HG02970 (cell line): ENCODE results near the gene SNX24.
"Not testable (repeated sequence)": the region's sequence is repeated elsewhere in the genome, so short reads cannot be mapped to it uniquely, and the experiment has no call there.

Experiments
- ATAC-seq: cut with Tn5 transposase; IDR thresholded peaks from one replicate; pipeline ENCODE4 v1.9.1; 2021; ENCODE audit warnings: mild to moderate bottlenecking, moderate library complexity, moderate number of reproducible peaks; ENCODE audit not compliant: unreplicated experiment, low FRiP score

SNX24 gene

GRCh38 chr5:122870219-122870856, 24.9 kb downstream of the SNX24 start:
- no peak for ATAC-seq

GRCh38 chr5:122871661-122872060, 26.2 kb downstream of the SNX24 start:
- no peak for ATAC-seq

- ATAC-seq = no peak
Observed at GRCh38 chr5:122874179-122874875, 28.9 kb downstream of the SNX24 start.

- no peak for ATAC-seq
Observed at GRCh38 chr5:122877518-122877917, 32.1 kb downstream of the SNX24 start.

GRCh38 chr5:122879076-122879475, 33.7 kb downstream of the SNX24 start:
- no peak for ATAC-seq

- no peak for ATAC-seq
Observed at GRCh38 chr5:122880170-122880689, 34.8 kb downstream of the SNX24 start.

GRCh38 chr5:122880749-122881148, 35.3 kb downstream of the SNX24 start:
- ATAC-seq = peak; percentile 51

GRCh38 chr5:122882831-122883230, 37.4 kb downstream of the SNX24 start:
- ATAC-seq = no peak

GRCh38 chr5:122885045-122885517, 39.7 kb downstream of the SNX24 start:
- no peak for ATAC-seq

- ATAC-seq = no peak
Observed at GRCh38 chr5:122885891-122886290, 40.5 kb downstream of the SNX24 start.

- no peak for ATAC-seq
Observed at GRCh38 chr5:122895141-122895540, 49.7 kb downstream of the SNX24 start.

- ATAC-seq = no peak
Observed at GRCh38 chr5:122896598-122897282, 51.3 kb downstream of the SNX24 start.

- no peak for ATAC-seq
Observed at GRCh38 chr5:122897283-122897602, 51.8 kb downstream of the SNX24 start.

- no peak for ATAC-seq
Observed at GRCh38 chr5:122901346-122901745, 55.9 kb downstream of the SNX24 start.

- ATAC-seq = no peak
Observed at GRCh38 chr5:122902263-122902662, 56.9 kb downstream of the SNX24 start.

GRCh38 chr5:122906768-122907167, 61.4 kb downstream of the SNX24 start:
- ATAC-seq = no peak

GRCh38 chr5:122907276-122907675, 61.9 kb downstream of the SNX24 start:
- ATAC-seq = no peak

GRCh38 chr5:122908108-122908507, 62.7 kb downstream of the SNX24 start:
- ATAC-seq = no peak

GRCh38 chr5:122908662-122909061, 63.2 kb downstream of the SNX24 start:
- ATAC-seq = no peak

- ATAC-seq = no peak
Observed at GRCh38 chr5:122909470-122910100, 64.2 kb downstream of the SNX24 start.

GRCh38 chr5:122913436-122913835, 68.0 kb downstream of the SNX24 start:
- ATAC-seq = not testable (repeated sequence)
